GM10248 (cell line): ENCODE data around the gene PRM3.

Experiments
- CTCF ChIA-PET: fragments of 300-600 bp; sonication (Branson Sonifier 250); formaldehyde crosslinking; extraction: SDS; loops from one replicate; lab custom pipeline; 2021; ENCODE audit warnings: antibody characterized with exemption; lab: Yijun Ruan, JAX
- POLR2A ChIA-PET: fragments of 350-650 bp; sonication (Branson Sonifier 250); formaldehyde crosslinking; extraction: SDS; loops from one replicate; lab custom pipeline; 2020; ENCODE audit warnings: antibody characterized with exemption; lab: Yijun Ruan, JAX
- DNase-seq: peaks from one replicate; pipeline ENCODE4 v3.0.0; 2012; ENCODE audit errors: extremely low spot score
- TF ChIP-seq, protein P1 (sequence below): IDR thresholded peaks from 2 replicates; pipeline ENCODE4 v1.5.1; 2012; ENCODE audit warnings: mild to moderate bottlenecking, low read depth; ENCODE audit errors: extremely low read depth, missing control alignments, control extremely low read depth

Gene PRM3

DNA sequence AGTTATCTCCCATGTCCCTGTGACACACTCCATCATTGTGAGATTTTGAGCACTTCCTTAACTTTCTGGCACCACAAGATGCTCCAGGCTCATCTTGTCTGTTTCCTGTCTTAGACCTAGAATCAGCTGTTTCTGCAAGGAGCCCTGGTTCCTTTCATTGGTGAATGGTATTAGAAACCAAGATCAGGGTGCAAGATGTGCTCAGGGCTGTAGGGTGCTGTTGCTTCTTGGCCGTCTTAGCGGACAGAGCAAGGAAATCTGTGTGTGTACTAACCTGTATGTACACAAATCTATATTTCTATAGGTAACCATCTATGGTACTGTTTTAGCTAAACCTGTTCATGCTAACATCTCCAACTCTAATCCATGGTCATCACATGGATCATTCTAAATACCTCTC lies 15.8 kb upstream of the PRM3 start:
- POLR2A ChIA-PET, result no interaction called here
- CTCF ChIA-PET, result interaction anchor here (1.1 to 1.2 kb wide), 2 partner anchors 9 to 18 kb away, joined by 3 to 4 read pairs; no protein-coding TSS in a partner anchor
- DNase-seq, result no peak
- TF ChIP-seq, protein P1, sequence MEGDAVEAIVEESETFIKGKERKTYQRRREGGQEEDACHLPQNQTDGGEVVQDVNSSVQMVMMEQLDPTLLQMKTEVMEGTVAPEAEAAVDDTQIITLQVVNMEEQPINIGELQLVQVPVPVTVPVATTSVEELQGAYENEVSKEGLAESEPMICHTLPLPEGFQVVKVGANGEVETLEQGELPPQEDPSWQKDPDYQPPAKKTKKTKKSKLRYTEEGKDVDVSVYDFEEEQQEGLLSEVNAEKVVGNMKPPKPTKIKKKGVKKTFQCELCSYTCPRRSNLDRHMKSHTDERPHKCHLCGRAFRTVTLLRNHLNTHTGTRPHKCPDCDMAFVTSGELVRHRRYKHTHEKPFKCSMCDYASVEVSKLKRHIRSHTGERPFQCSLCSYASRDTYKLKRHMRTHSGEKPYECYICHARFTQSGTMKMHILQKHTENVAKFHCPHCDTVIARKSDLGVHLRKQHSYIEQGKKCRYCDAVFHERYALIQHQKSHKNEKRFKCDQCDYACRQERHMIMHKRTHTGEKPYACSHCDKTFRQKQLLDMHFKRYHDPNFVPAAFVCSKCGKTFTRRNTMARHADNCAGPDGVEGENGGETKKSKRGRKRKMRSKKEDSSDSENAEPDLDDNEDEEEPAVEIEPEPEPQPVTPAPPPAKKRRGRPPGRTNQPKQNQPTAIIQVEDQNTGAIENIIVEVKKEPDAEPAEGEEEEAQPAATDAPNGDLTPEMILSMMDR, result no peak

DNA sequence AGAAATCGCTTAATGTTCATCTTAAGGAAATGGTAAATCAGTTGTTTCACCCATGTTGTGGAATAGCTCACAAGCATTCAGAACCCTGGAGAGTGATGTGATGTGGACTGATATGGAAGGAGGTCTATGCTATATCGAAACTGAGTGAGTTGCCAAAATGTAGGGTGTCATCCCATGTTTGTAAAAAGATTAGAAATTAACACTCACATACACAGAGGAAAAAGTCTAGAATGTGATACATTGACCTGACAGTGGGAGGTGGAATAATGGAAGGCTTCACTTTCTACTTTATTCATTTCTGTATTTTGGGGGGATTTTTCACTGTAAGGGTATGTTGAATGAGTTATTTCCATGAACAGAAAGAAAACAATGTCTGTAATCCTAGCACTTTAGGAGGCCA lies 12.4 kb upstream of the PRM3 start:
- CTCF ChIA-PET, result interaction anchor here (0.6 to 1.4 kb wide), 2 partner anchors 22 to 30 kb away, joined by 3 to 4 read pairs; partner anchors contain the start of gene SOCS1
- POLR2A ChIA-PET, result no interaction called here
- TF ChIP-seq, protein P1, result no peak
- no peak for DNase-seq

DNA sequence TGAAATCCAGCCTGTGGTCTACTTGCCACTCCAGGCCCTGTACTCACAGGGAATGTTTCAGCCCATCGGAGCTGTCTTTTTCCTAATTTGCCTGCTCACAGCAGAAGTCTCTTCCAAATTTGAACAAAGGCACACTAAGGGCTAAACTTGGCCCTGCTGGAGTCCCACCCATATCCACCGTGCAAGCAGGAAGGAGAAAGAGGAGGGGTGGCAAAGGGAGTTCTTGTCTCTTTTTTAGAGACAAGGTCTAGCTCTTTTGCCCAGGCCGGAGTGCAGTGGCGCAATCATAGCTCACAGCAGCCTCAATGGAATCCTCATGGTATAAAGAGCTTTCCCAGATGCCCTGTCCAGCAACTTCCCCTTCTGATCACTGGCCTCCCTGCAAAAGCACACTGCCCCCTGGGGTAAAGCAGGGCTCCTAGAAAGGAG lies 10.4 kb upstream of the PRM3 start:
- TF ChIP-seq, protein P1, result no peak
- DNase-seq, result no peak
- POLR2A ChIA-PET, result no interaction called here
- CTCF ChIA-PET, result interaction anchor here (0.6 to 2.0 kb wide), 8 partner anchors 10 to 330 kb away, joined by 3 to 9 read pairs (median 3); partner anchors contain the start of gene PRM3

DNA sequence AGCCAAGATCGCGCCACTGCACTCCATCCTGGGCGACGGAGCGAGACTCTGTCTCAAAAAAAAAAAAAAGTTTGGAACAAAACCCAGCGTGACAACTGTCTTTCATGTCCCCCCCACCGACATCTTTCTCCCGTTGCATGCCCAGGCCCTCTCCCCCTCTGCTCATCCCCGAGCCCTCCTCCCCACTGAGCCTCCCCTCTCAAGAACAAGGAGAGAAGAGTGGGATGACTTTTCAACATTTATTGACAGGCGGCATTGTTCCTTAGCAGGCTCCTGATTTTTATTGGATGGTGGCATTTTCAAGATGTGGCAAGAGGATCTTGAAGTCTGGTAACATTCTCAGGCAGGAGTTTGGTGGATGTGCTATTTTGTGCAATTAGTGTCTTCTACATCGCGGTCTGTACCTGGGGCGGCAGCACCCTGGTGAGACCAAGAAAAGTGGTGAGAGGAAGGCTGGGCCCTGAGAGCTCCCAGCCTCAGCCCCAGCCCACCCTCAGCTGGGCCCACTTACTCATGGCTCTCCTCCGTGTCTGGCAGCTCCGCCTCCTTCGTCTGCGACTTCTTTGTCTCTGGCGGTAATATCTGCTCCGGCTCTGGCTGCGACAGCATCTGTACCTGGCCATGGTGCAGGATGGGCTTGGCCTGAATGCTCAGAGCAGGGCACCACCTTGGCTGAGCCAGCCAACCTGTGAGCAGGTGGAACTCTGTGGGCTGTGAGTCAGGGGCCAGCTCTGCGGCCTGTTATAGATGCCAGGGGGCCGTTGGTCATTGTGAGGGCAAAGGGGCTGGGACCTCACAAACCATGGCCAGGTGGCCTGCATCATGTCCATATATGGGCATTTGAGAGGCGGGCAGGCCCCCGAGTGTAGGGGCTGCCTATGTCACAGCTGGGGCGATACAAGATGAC lies 7.4 kb upstream of the PRM3 start, which contains the start of gene PRM1:
Gene PRM1 (minus strand): TSS at position 715 of the 907 bp plus-strand sequence. CDS start 92 bp downstream, at position 623.
- ChIA-PET POLR2A (no interaction called here), CTCF (interaction anchor here (2.0 kb wide), 1 partner anchor 17 kb away, joined by 5 read pairs; no protein-coding TSS in a partner anchor)
- TF ChIP-seq, protein P1, result no peak
- no peak for DNase-seq

DNA sequence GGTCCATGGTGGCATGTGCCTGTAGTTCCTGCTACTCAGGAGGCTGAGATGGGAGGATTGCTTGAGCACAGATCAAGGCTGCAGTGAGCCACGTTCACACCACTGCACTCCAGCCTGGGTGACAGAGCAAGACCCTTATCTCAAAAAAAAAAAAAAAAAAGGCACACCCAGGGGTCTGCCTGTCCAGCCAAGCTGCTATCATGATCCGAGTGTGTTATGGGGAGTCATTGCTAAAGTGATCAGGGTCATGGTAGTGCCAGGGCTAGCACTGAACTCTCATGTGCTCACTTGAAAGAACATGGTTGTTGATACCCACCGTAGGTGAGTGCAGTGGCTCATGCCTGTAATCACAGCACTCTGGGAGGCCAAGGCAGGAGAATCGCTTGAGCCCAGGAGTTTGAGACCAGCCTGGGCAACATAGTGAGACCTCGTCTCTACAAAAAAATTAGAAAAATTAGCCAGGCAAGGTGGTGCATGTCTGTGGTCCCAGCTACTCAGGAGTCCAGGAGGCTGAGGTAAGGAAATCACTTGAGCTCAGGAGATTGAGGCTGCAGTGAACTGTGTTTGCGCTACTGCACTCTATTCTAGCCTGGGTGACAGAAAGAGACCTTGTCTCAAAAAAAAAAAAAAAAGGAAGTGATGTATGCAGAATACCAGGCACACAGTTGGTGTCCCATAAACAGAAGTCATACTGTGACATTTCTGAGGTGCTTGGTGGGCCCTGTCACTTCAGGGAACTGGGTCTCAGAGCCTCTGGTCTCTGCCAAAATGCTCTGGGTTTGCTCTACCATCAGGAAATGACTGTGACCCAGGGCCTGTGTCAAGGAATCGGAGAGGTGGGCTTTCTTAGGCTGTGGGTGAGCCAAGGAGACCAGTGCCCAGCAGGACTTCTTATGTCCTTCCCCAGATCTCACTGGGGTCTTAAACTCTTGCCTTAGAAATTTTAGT lies 5.5 kb upstream of the PRM3 start:
- ChIA-PET CTCF (no interaction called here), POLR2A (interaction anchor here (0.8 kb wide), 1 partner anchor 23 kb away, joined by 3 read pairs; the partner anchor contains the start of gene SOCS1)
- TF ChIP-seq, protein P1, result no peak

More for the DNA sequence above, 5.5 kb upstream of the PRM3 start:
- no peak for DNase-seq
